ENCODE results near the gene SHISA9.

Gene SHISA9

DNA sequence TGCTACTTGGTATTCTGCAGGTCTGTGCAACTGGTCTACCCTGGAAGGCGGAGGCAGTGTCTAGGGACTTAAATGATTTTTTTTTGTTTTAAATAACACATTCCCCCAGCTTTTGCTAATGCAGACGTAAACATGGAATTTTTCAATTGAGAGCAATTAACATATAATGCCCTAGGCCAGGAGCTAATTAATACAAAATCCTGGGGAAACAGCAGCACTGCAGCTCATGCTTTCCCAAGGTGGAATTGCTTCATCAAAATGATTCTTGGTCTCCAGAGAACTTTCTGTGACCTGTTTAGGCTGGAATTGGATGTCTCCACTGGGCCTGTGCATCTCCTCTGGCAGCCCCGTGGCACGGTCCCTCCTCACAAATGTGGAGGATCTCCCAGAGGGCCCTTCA lies 50.6 kb downstream of the SHISA9 start:
- DNase-seq (ENCODE audit: low read depth): no peak

GRCh38 chr16:12958366-12958765 lies 57.0 kb downstream of the SHISA9 start:
- no peak for DNase-seq (ENCODE audit: low read depth)

DNA sequence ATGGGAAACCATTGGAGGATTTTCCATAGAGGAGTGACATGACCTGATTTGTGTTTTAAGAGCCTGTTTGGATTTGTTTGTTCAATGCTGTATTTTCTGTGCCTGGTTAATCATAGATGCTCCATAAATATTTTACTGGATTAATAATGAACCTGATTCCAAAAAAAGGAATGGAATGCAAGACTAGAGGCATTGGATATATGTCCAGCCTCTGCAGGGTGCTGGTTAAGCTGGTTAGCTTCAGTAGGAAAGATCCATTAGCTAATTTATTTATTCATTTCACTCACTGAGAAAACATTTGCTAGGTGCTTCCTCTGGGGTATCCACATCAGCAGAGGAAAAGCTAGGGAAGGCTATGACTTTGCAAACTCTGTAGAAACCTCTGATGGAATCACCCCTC lies 57.7 kb downstream of the SHISA9 start:
- no peak for DNase-seq (ENCODE audit: low read depth)

GRCh38 chr16:12961626-12962025 lies 60.2 kb downstream of the SHISA9 start:
- DNase-seq (ENCODE audit: low read depth): no peak

DNA sequence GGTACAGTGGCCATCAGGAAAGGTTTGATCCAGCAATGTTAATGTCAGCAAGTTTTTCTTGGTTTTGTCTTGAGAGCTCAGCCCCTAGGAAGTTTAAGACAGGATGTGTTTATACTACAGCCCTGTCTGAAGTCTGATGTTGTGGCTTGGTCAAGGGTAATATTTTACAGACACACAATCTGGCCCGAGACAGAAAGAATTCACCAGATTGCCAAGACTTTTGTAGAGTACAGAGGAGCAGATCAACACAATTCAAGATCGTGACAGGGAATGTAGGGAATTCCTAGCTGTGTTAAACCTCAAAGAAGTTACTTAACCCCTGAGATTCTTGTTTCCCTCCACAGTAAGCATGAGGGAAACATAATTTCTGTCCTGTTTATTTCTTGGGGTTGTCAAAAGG lies 63.1 kb downstream of the SHISA9 start:
- DNase-seq (ENCODE audit: low read depth): no peak

GRCh38 chr16:12965274-12965804 lies 63.9 kb downstream of the SHISA9 start:
- no peak for DNase-seq (ENCODE audit: low read depth)

DNA sequence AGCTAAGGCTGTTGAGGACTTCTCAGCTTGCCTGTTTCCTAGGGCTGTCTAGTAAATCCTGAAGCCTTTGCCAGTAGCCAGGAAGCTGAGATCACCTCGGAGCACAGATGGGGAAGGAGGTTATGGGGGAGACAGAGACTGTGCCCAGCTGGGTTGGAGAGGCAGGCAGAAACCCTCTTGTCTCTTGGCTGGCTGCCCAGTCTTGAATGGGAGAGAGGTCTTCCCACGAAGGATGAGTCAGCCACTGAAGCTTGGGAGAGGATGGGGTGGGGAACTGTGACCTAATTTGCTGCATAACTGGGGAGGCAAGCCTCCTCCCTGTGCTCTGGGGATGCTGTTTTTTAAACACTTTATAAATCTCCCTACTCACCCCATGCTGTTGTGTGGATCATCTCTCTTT lies 69.8 kb downstream of the SHISA9 start:
- no peak for DNase-seq (ENCODE audit: low read depth)

DNA sequence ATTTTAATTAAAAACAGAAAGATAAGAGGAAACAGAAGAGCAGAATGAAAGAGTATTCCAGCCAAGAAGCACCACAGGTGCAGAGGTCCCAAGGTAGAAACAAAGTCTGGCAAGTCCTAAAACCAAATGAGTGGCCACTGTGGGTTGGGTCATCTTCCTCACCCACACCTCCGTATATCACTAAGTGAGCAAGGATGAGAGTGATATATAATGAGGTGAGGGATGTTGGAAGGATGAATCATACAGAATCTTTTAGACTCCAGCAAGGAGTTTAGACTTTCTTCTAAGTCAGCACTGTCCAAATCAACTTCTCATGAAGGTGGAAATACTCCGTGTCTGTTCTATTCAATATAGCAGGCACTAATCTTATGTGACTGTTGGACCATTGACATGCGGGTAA lies 70.8 kb downstream of the SHISA9 start:
- no peak for DNase-seq (ENCODE audit: low read depth)

DNA sequence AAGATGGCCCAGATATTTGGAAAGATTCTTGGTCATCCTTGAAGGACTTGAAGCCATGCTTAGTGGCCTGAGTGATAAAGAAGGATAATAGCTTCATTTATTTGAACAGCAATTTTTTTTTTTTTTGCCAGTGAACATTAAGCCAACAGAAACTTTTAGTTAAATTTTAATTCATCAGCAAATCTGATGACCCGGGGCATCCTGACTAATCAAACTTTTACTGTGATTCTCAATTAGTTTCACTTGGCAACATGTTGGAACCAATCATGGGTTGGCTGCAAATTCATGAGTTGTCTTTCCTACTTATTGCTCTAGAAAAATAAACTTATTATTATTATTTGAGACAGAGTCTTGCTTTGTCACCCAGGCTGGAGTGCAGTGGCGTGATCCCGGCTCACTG lies 74.4 kb downstream of the SHISA9 start:
- DNase-seq (ENCODE audit: low read depth): no peak

DNA sequence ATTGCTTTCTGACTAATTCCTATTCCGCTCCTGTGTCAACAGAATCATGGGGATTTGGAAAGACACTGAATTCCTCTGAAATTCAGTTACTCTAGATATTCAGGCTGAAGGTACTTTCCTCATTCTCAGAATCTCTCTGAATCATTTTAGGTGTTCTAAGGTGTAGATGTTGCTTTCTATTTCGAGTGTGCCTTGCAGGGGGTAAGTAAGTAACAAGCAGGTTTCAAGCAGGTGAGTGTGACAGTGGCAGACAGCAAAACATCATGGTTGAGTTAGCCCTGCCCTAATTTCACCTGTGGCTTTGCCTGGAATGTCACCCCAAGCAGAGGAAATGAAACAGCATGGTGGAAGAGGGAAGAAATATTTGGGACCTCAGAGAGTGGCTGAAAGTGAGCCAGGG lies 75.1 kb downstream of the SHISA9 start:
- no peak for DNase-seq (ENCODE audit: low read depth)

- no peak for DNase-seq (ENCODE audit: low read depth)
These were observed 75.5 kb downstream of the SHISA9 start for GRCh38 chr16:12976936-12977335.

DNA sequence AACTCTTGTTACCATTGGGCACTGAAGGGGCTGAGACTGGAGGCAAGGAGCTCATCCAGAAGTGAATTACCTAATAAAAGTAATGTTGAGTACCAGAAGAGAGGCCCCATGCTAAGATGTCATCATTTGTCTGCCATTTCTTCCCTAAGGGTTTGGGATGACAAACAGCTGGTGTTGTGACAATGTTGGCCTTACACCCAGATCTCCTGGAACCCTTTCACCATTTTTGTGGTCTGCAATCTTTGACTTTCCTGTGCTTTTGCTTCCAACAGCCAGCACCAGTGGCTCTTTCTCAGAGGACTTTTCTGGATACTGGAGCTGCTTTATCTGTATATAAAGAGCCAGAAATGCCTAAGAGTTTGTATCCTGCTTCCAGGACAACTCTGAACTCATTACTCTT lies 84.1 kb downstream of the SHISA9 start:
- no peak for DNase-seq (ENCODE audit: low read depth)

GRCh38 chr16:12988071-12988470 lies 86.7 kb downstream of the SHISA9 start:
- no peak for DNase-seq (ENCODE audit: low read depth)

DNA sequence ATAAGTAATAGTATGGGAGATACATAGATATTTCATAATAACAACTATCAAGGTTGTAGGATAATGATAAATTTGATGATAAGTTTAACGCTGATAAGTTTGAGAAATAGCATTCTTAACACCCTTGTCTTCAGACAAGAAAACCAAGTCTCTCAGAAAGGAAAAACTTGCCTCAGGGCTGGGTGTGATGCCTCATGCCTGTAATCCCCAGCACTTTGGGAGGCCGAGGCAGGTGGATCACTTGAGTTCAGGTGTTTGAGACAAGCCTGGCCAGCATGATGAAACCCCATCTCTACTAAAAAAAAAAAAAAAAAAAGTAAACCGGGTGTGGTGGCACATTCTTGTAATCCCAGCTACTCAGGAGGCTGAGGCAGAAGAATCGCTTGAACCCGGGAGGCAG lies 90.7 kb downstream of the SHISA9 start:
- DNase-seq (ENCODE audit: low read depth): no peak

DNA sequence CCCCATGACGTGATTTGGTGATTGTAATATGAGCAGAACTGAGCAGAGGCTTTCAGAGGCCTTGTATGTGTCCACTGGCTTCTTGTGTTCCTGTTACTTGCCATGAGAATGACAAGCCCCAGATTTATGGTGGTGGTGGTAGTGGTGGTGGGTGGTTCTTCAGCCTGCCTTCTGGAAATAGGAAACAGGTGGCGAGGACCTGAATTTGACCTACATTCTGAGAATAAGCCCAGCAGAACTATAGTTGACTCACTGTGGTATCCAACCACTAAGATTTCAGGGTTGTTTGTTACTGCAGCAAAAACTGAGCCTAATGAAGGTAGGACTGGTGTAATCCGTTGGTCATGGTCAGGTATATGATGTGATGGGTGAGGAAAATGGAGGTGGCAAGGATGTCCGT lies 93.0 kb downstream of the SHISA9 start:
- DNase-seq (ENCODE audit: low read depth): no peak

- no peak for DNase-seq (ENCODE audit: low read depth)
These were observed 94.4 kb downstream of the SHISA9 start for GRCh38 chr16:12995721-12996372.

DNA sequence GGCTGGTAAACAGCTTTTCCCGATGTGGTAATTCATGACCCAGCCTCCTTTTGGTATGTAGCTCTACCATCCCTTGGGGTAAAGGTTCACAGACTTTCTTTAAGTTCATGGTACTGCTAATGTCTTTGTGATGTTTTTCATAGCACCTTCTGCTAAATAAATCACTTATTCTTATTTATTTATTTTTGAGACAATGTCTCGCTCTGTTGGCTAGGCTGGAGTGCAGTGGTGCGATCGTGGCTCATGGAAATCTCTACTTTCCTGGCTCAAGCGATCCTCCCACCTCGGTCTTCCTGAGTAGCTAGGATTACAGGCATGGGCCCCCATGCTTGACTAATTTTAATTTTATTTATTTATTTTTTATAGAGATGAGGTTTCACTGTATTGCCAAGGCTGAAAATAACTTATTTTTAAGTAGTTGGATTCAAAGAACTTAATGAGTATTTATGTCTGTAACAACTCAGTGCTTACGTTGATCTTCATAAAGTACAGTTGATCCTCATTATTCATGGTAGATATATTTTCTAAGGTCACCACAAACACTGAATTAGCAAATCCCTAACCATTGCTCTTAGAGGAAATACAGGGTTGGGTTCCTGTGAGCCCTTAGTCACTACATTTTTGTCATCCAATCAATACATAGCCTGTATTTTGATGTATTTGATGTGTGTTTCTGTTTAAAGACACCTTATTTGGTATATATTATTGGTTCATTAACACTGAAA lies 97.1 kb downstream of the SHISA9 start:
- DNase-seq (ENCODE audit: low read depth): no peak

DNA sequence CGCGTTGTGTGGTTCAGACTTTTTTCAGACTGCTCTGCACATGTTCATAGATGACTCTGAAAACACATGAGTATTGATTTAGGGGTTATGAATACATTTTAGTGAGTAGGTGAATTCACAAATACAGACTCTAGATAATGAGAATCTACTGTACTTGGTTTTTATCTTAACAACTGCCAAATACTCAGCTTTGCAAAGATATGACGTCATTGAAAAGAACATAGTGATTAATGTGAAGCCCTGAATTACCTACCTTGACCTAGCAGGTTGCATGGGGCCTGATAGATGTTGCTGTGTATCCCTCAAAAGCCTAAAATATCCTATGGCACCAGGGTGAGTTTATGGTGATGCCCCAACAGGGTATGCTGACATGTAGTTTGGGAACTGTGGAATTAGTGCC lies 98.0 kb downstream of the SHISA9 start:
- no peak for DNase-seq (ENCODE audit: low read depth)

- DNase-seq (ENCODE audit: low read depth): no peak
These were observed 104.4 kb downstream of the SHISA9 start for GRCh38 chr16:13005721-13006247.

GRCh38 chr16:13012601-13013000 lies 111.2 kb downstream of the SHISA9 start:
- no peak for DNase-seq (ENCODE audit: low read depth)

DNA sequence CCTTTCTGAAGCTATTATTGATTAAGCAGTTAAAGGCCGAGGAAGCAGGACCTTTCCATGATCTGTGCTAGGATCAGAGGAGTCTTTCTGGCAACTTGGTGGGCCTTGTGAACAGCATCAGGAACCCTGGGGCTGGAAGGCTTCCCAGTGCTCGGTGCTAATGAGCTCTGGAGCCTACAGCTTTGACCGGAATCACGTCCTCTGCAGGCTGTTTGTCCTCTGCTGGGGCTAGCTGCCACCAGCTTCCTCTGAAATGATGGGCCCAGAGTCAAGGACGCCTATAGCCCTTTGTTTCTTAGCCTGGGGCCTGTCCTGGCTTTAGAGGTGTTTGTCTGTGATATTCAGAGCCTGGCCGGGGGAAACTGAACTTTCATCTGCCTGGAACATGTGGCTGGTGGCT lies 111.6 kb downstream of the SHISA9 start:
- no peak for DNase-seq (ENCODE audit: low read depth)

GRCh38 chr16:13014476-13014875 lies 113.1 kb downstream of the SHISA9 start:
- DNase-seq (ENCODE audit: low read depth): no peak

- no peak for DNase-seq (ENCODE audit: low read depth)
These were observed 116.6 kb downstream of the SHISA9 start for GRCh38 chr16:13018026-13018425.

GRCh38 chr16:13021996-13022395 lies 120.6 kb downstream of the SHISA9 start:
- DNase-seq (ENCODE audit: low read depth): no peak
